Measurements from ENCODE around the gene HS6ST1.

HS6ST1 gene

DNA sequence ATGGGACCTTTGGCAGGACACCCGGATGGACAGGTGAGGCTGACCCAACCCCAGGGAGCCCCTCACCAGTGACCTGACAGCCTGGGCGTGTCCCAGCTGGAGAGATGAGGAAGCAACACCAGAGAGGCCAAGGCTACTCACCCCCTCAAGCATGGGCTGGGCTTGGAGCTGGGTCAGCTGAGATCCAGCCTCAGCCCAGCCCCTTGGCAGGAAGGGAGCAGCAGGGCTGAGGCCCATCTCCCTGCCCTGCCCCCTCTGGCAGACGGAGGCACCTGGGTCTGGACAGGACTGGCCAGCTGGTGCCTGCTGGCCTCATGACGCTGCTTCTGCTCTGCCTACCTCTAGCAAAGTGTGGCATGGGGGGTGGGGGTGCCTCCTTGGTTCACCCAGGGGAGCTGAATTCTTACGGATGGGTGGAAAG is 37.8 kb downstream of the HS6ST1 start:
- DNase-seq (ENCODE audit: low read depth in 2 of 2), result no peak
- TF ChIP-seq, protein P1, sequence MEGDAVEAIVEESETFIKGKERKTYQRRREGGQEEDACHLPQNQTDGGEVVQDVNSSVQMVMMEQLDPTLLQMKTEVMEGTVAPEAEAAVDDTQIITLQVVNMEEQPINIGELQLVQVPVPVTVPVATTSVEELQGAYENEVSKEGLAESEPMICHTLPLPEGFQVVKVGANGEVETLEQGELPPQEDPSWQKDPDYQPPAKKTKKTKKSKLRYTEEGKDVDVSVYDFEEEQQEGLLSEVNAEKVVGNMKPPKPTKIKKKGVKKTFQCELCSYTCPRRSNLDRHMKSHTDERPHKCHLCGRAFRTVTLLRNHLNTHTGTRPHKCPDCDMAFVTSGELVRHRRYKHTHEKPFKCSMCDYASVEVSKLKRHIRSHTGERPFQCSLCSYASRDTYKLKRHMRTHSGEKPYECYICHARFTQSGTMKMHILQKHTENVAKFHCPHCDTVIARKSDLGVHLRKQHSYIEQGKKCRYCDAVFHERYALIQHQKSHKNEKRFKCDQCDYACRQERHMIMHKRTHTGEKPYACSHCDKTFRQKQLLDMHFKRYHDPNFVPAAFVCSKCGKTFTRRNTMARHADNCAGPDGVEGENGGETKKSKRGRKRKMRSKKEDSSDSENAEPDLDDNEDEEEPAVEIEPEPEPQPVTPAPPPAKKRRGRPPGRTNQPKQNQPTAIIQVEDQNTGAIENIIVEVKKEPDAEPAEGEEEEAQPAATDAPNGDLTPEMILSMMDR (IDR thresholded peaks at IDR 0.05; ENCODE audit: low read depth, low read length), result no peak
- no peak overlapping the region for H3K4me3 ChIP-seq (replicated peaks in 1 of 2; ENCODE audit: low read depth in 2 of 2, low read length in 2 of 2)

DNA sequence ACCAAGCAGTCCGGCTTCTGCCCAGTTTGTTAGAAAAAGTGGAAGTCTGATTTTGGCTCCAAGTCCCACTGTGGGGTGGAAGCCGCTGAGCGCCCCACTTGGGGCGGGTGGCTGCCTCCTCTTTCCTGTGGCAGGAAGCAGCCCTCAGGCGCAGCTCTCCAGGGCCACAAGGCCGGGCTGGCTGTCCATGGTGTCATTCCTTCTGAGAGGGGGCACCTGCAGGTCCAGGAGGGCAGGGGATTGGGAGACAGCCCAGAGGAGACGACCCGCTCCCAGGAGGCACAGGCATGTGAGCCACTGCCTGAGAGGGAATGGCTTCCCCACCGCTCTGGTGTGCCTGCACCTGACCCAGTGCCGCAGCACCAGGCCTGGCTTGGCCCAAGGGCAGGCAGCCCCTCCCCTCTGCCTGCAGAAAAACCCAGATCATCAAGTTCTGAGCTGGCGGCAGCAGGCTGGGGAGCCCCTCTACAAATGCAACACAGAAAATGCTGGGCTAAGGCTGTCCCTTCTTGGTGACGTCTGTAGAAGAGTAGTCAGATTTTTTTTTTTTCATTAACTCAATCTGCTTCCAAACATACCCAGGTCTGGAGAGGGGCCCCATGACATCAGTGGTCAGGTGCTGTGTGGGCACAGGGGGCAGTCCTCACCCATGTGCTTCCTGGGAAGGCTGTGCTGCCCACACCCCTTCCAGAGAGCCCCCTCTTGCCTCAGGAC is 38.4 kb downstream of the HS6ST1 start:
- TF ChIP-seq, protein P1 (IDR thresholded peaks at IDR 0.05; ENCODE audit: low read depth, low read length), result no peak
- H3K4me3 ChIP-seq (replicated peaks in 1 of 2; ENCODE audit: low read depth in 2 of 2, low read length in 2 of 2), result no peak overlapping the region
- no peak for DNase-seq (ENCODE audit: low read depth in 2 of 2)

DNA sequence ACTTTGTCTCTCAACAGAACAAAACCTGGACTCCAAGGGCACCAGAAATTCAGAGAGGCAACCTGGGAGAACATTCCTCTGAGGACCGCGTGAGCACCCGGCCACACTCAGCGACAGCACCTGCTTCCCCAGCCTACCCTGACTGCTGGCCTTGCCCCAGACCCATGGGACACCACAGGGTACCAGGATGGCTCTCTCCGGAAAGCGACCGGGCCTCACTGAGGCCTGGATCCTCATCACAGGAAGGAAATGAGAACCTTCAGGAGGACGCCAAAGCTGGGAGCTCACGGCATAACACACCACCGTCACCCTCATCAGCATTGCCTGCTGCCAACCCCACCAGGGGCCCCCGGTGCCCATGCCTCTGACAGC is 38.9 kb downstream of the HS6ST1 start:
- H3K4me3 ChIP-seq (replicated peaks in 1 of 2; ENCODE audit: low read depth in 2 of 2, low read length in 2 of 2), result no peak overlapping the region
- TF ChIP-seq, protein P1 (IDR thresholded peaks at IDR 0.05; ENCODE audit: low read depth, low read length), result no peak
- no peak for DNase-seq (ENCODE audit: low read depth in 2 of 2)

DNA sequence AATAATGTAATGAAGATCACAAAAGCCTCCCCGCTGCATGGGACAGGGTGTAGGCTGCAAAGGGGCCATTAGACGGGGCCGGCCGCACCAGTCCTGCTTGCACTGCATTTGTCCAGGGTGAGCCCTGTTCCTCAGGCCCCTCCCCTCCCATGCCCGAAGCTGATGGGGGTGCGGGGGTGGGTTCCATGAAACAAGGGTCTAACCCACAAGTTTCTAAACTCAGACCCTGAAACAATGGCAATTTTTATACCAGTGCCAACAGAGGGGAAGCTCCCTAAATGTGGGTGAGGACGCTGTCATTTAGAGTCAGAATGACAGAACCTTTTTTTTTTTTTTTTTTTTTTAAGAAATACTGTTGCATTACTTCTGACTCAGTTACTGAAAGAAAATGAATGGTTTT is 39.7 kb downstream of the HS6ST1 start:
- H3K4me3 ChIP-seq (replicated peaks in 1 of 2; ENCODE audit: low read depth in 2 of 2, low read length in 2 of 2), result no peak overlapping the region
- TF ChIP-seq, protein P1 (IDR thresholded peaks at IDR 0.05; ENCODE audit: low read depth, low read length), result no peak

DNA sequence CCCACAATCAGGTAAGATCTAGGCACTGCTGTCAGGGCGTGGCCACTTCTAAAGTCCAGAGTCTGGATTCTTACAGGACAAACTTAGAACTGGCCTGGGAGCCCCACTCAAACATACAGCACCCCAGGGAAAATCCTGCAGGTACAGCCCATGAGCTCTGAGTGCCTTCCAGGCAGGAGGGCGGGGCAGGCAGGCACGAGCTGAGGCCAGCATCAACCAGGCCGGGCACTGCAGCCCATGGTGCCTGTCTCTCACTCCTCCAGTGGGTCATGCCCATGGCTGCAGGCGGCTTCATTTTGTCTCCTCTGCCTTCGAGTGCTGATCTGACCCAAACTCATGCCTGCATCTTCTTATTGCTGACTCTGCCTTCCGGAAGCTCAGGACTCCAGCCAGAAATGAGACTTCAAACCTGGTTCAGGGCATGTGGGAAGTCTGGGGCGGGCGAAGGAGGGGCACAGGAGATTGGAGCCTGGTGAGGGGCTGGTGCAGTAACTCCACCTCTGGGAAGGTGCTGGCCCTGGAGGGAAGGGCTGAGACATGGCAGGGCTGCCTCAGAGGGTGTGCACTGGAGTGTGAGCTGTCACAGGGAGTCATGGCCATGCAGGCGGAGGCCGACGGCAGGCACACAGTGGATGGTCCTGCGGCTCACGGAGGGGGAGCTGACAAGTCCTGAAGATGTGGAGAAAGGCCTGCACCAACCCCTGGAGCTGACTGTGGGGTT is 40.5 kb downstream of the HS6ST1 start:
- TF ChIP-seq, protein P1 (IDR thresholded peaks at IDR 0.05; ENCODE audit: low read depth, low read length), result no peak
- DNase-seq (ENCODE audit: low read depth in 2 of 2), result no peak
- no peak overlapping the region for H3K4me3 ChIP-seq (replicated peaks in 1 of 2; ENCODE audit: low read depth in 2 of 2, low read length in 2 of 2)

More for the DNA sequence above, 39.7 kb downstream of the HS6ST1 start:
- no peak for DNase-seq (ENCODE audit: low read depth in 2 of 2)

DNA sequence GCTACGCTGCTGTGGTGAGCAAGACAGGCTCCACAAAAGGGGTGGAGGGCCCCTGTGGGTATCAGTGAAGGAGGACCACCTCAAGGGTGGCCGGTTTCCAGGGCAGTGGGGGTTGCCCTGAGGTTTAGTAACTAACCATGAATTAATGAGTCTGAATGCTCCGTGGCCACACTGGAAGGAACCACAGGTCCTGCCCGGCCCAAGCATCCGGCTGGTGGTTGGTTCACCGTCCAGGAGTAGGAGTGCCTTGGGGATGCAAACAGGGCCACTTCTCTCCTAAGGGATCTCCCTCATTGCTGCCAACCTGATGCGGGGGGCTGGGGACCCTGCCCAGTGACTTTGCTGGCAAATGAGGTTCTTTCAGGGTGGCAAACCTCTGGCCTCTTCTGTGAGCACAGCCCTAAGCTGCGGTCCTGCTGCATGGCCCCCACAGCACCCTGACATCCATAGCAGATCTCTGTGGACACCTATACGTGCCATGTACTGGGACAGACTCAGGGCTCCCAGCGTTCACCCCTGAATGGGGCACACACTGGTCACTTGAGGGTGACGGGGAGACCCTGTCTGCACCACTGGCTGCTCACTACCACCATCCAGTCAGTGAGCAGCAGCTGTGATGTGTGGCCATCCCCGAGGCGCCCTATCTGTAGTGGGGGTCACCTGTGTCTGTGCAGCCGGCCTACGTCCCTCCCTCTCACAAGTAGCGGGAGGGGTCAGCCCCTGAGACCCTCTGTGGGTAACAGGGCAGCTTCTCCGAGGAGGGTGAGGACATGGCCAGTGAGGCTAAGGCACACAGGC is 41.6 kb downstream of the HS6ST1 start:
- no peak overlapping the region for H3K4me3 ChIP-seq (replicated peaks in 1 of 2; ENCODE audit: low read depth in 2 of 2, low read length in 2 of 2)
- TF ChIP-seq, protein P1 (IDR thresholded peaks at IDR 0.05; ENCODE audit: low read depth, low read length), result no peak
- no peak for DNase-seq (ENCODE audit: low read depth in 2 of 2)
